ENCODE measurements around the gene NCOA4.
A peak's percentile ranks its signal among the peaks of the same experiment; 100 is the strongest.
"Not testable (repeated sequence)": the region's sequence is repeated elsewhere in the genome, so short reads cannot be mapped to it uniquely, and the experiment has no call there.

The NCOA4 gene

DNA sequence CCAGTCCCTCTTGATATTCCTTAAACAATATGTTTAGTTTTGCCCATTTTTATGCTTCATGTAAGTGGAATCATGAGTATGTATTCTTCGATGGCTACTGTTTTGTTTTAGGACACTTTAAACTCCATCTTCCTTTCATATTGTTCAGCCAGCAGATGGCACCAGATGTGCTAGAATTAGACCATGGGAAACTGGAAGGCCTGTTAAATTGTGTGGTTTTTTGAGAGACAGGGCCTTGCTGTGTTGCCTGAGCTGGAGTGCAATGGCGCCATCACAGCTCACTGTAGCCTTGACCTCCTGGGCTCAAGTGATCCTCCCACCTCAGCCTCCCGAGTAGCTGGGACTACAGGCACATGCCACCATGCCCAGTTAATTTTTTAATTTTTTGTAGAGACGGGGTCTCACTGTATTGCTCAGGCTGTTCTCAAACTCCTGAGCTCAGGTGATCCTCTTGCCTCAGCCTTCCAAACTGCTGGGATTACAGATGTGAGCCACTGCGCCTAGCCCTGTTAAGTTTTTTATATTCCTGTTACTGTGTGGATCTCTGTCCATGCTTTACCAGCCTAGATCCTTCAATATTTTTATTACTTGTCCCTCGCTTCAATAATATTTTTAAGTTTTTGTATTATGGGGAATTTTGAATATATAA lies 46.8 kb downstream of the NCOA4 start:
- peak; percentile 32 for DNase-seq (ENCODE audit: low spot score)

DNA sequence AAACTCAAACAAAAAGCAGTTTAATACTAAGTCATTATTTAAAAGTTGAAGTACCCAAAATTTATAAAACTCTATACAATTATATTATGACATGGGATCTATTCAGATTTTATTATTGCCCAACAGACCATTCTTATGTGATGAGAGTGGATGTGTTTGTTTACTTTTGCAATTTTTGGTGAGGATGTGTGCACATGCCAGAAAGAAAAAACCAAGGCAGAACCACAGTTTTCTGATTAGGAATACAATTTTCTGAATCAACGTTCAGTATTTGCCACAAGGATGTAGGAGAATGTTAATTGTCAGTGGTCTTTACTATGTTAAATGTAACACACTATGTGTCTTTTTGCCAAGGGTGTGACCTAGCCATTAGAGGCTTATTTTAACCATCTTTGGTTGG lies 49.1 kb downstream of the NCOA4 start:
- not testable (repeated sequence) for DNase-seq (ENCODE audit: low spot score)

DNA sequence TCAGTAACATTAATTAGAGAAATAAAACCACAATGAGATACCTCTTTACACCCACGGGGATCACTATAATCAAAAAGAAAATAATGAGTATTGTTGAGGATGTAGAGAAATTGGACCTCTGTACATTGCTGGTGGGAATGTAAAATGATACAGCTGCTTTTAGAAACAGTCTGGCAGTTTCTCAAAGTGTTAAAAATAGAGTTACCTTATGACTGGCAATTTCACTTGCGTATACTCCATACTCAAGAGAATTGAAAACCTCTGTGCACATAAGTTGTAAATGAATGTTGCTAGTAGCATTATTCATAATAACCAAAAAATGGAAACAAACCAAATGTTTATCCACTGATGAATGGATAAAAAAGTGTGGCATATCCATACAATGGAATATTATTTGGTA lies 51.9 kb downstream of the NCOA4 start:
- DNase-seq (ENCODE audit: low spot score) = not testable (repeated sequence)

DNA sequence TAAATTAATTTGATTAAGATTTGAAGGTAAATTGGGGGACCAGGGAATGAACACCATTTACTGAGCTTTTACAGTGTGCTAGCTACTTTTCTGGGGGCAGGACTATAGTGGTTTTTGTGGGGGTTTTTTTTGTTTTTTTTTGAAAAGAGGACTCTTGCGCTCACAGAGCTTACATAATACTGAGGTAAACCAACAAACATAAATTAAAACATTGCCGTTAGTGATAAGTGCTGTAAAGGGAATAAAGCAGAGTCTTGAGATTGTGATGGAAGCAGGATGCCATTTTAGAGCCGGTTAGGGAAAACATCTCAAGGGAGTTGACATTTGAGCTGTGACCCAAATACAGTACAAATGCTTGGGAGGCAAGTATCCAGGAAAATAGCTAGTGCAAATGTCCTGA lies 56.4 kb downstream of the NCOA4 start:
- not testable (repeated sequence) for DNase-seq (ENCODE audit: low spot score)

DNA sequence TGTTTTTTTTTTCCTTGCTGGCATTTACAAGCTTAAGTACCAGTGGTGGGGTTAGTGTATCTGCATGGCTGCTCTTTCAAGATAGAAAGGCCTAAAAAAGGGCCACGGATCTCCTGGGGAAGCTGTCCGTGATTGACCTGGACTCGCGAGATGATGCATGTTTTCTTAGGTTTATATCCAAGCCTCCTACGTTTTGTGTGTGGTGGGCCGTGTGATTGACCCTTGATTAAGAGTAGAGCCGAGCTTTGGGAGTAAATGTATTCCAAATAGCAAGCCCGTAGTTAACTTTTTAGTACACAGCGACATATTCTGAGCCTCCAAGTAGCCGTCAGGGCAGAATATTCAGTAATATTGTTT lies 57.6 kb downstream of the NCOA4 start:
- not testable (repeated sequence) for DNase-seq (ENCODE audit: low spot score)

DNA sequence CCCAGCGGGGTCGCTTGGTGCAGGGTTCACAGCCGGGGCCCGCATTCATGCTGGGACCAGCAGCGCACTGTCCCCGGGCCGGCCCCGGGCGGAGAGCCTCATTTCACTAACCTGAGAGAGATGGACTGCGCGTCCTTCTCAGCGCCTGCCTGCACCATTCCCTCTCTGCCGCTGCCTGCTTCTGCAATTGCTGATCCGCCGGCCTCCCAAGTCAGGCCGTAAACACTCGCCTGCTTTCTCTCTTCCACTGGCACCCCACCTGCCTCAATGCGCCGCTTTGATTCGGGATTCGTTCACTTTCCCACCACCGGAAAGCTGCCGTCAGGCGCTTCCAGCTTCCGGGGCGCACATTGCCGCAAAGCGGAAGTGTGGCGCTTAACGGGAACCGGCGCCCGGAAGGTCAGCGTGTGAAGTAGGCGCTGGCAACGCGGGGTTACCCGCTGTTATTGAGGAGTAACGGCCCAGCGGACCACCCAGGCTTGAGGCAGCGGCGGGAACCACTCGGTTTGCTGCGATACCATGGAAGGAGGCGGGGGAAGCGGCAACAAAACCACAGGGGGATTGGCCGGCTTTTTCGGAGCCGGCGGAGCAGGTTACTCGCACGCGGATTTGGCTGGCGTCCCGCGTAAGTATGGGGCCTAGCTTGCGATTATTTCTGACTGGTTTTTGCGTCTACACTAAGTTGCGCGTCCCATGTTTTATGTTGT lies 58.2 kb downstream of the NCOA4 start, which contains the start of gene TIMM23:
TSS of gene TIMM23 (plus strand) at position 384 of the 707 bp plus-strand sequence. CDS start at position 520, 136 bp downstream.
- peak; percentile 73 for DNase-seq (ENCODE audit: low spot score)

DNA sequence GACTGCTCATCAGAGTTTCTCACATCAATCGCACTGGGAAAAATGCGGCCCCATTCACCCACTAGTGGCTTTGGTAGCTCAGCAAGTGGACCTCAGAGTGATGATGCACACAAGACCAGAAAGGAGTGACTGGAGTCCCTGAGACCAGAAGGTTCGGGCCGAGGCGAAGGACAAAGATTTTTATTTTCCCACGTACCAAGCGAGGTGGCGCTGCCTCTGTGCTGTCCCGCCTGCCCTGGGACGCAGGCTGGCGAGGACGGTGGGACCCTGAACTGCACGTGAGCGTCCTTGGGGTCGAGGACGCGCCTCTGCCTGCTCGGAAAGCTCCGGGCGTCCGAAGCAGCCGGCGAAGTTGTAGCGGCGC lies 58.7 kb downstream of the NCOA4 start:
- DNase-seq (ENCODE audit: low spot score) = not testable (repeated sequence)

DNA sequence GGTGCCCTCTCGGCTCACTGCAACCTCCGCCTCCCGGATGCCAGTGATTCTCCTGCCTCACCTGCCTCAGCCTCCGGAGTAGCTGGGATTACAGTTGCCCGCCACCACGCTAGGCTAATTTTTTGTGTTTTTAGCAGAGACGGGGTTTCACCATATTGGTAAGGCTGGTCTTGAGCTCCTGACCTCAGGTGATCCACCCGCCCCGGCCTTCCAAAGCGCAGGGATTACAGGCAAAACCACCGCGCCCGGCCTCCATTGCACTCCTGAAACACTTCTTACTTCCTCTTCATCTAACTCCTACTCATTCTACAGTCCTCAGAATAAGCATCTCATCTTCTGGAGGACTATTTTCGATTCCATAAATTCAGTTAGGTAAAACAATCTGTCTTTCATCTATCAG lies 59.4 kb downstream of the NCOA4 start:
- not testable (repeated sequence) for DNase-seq (ENCODE audit: low spot score)

DNA sequence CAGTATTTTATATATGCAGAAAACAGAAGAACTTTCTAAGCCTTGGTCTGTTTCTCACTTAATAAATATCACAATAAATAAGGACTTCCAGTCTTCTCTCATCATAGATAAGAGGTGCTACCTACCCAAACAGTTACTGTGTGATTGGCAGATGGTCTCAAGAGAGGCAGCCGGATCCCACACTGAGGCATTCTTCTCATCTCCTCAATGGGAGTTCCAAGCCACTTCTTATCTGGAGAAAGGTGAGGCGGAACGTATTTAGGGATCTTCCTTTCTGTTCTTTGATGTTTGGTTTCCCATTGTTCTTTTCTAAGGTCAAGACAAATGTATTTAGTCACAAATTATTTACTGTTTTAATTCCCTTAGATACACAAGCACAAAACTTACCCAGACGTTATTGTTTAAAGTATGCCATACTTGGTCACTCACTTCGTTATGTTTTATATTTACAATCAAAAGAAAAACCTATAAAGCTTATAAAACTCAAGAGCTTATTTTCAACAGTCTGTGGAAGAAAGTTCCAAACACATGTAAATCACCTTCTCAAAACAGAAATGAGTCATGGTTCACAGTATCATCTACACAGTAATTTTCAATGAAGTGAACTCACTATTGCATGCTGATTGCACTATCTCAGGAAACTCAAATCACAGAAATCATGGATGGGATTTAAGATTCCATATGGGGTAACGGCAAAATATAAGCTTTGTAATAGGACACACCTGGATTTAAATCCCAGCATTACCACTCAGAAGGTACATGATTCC lies 67.6 kb downstream of the NCOA4 start:
- DNase-seq (ENCODE audit: low spot score) = not testable (repeated sequence)

DNA sequence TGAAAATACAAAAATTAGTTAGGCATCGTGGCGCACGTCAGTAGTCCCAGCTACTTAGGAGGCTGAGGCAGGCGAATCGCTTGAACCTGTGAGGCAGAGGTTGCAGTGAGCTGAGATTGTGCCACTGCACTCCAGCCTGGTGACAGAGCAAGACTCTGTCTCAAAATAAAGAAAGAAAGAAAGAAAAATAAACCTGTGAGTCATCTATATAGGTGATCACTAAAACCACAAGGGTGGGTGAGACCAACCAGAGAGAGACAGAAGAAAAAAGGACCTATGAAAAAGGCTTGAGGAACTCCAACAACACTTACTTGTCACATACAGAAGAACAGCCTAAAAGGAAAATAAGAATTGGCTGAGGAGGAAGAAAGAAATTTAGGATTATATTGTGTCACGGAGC lies 72.5 kb downstream of the NCOA4 start:
- not testable (repeated sequence) for DNase-seq (ENCODE audit: low spot score)

DNA sequence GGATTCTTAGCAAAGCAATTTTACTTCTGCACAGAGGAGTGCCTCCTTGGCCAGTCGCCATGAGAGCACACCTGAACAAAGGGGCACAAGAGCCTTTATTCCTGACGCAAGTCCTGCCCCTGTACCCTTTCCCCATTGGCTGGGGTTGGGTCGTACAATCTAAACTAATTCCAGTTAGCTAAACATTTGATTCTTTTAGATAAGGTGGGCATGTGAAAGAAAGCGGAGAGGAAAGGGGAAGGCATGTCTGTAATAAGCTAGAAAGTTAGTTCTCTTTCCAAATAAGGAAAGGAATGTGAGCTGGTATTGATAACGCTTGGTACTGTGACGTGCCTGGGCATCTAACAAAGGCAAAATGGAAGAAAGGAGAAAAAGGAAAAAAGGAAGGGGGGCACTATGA lies 73.8 kb downstream of the NCOA4 start:
- DNase-seq (ENCODE audit: low spot score) = not testable (repeated sequence)
